AG04449 (cell line): Measurements from ENCODE around the gene IFNL3.

ENCODE experiments used
- CTCF ChIA-PET: fragments of 350-600 bp; formaldehyde crosslinking; extraction: SDS; loops from one replicate; lab custom pipeline; 2021; ENCODE audit warnings: antibody characterized with exemption; lab: Yijun Ruan, JAX
- POLR2A ChIA-PET: fragments of 400-600, 350-600 bp; formaldehyde crosslinking; extraction: SDS; loops from one replicate; lab custom pipeline; 2020; ENCODE audit warnings: antibody characterized with exemption, inconsistent platforms; lab: Yijun Ruan, JAX
- DNase-seq: peaks from one replicate; pipeline ENCODE4 v3.0.0-alpha.2; 2010; ENCODE audit warnings: low read depth, low spot score
- H3K4me3 ChIP-seq: 2 replicates; pipeline ENCODE4 v1.5.1; 2011; ENCODE audit warnings: low read depth, mild to moderate bottlenecking, control low read depth, low read length
- TF ChIP-seq, protein P1 (sequence below): IDR thresholded peaks from one replicate; pipeline ENCODE4 v1.5.1; 2011; ENCODE audit warnings: mild to moderate bottlenecking, moderate library complexity, low read length, control low read depth, inconsistent platforms; ENCODE audit not compliant: insufficient read depth; ENCODE audit errors: missing control alignments

The IFNL3 gene

DNA sequence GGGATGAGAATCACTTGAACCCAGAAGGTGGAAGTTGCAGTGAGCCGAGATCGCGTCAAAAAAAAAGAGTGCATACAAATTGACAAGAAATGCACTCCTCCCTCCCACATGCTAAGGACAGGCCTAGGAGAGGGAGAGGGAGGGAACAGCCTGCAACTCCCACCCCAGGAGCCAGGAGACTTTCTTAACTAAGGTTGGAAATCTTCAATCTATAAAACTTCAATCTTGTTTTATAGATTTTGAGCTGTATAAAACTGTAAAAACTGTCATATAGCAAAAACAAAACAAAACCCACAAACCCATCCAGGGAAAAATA lies 39.4 kb downstream of the IFNL3 start:
- CTCF ChIA-PET: interaction anchor here (0.6 kb wide), 1 partner anchor 73 kb away, joined by 3 read pairs; no protein-coding TSS in a partner anchor
- DNase-seq: no peak
- no peak overlapping the region for H3K4me3 ChIP-seq
- TF ChIP-seq, protein P1, sequence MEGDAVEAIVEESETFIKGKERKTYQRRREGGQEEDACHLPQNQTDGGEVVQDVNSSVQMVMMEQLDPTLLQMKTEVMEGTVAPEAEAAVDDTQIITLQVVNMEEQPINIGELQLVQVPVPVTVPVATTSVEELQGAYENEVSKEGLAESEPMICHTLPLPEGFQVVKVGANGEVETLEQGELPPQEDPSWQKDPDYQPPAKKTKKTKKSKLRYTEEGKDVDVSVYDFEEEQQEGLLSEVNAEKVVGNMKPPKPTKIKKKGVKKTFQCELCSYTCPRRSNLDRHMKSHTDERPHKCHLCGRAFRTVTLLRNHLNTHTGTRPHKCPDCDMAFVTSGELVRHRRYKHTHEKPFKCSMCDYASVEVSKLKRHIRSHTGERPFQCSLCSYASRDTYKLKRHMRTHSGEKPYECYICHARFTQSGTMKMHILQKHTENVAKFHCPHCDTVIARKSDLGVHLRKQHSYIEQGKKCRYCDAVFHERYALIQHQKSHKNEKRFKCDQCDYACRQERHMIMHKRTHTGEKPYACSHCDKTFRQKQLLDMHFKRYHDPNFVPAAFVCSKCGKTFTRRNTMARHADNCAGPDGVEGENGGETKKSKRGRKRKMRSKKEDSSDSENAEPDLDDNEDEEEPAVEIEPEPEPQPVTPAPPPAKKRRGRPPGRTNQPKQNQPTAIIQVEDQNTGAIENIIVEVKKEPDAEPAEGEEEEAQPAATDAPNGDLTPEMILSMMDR: no peak
- POLR2A ChIA-PET: no interaction called here

DNA sequence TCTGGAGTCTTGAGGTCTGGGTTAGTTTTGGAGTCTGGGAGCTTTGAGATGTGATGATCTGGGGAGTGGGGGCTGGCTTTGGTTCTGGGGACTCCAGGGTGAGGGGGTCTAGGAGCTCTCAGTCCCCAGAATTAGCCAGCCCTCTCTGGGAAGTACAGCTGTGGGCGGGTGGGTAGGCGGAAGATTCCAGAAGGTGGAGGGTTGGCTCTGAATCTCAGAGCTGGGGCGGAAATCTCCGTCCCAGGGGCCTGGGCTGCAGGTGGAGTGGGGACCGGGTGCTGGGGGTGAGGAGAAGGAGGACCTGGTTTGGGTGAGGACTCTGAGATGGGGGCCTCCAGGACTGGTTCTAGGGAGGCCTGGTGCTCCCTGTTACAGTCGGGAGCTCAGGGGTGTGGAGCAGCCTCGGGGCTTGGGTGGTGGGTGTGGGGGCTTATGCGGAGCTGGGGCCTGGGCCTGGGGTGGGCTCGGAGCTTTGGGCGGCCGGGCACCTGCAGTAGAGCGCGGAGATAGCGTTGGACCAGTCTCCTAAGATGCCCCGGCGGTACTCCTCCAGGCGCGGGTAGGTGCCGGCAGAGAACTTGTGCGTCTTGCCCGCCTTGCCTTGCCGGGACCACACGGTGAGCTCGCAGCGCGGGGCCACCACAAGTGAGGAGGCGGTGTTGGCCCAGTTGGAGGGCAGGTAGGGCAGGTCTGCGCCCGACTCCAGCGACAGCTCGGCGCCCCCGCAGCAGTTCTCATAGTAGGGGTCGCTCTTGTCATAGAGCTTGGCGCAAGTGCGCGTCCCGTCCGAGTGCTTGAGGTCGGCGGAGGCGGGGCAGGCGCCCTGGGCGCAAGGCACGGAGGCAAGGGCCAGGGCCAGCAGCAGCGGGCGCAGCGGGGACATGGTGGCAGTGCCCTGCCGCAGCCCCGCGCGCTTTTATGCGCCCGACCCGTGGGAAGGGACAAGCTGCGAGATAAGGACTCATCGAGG lies 41.1 kb downstream of the IFNL3 start, which contains the start of gene SYCN:
Gene SYCN (minus strand): TSS at position 892 of the 970 bp plus-strand sequence. CDS start 9 bp downstream, at position 883.
- ChIA-PET CTCF (interaction anchor here (1.2 kb wide), 1 partner anchor 16 kb away, joined by 3 read pairs; no protein-coding TSS in a partner anchor), POLR2A (no interaction called here)
- TF ChIP-seq, protein P1: no peak
- no peak within 1 kb of the TSS for H3K4me3 ChIP-seq
- DNase-seq: no peak

DNA sequence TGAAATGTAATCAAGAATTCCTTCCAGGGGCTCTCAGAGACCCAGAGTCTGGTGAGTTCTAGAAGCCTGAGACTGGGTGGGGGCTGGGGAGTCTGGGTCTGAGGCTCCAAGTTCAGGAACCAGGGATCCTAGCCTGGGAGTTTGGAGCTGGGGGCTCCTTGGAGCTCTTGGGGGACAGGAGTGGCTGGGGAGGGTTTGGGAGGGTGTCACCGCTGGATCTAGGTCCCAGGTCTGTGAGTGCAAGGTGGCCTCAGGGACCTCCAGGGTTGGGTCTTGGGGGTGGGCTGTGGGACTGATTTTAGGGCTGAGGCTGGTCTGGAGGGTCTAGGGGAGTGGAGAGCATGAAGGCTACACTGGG lies 41.8 kb downstream of the IFNL3 start:
- H3K4me3 ChIP-seq: no peak overlapping the region
- DNase-seq: no peak
- TF ChIP-seq, protein P1: no peak
- ChIA-PET CTCF (interaction anchor here (1.2 kb wide), 1 partner anchor 15 kb away, joined by 3 read pairs; no protein-coding TSS in a partner anchor), POLR2A (no interaction called here)

DNA sequence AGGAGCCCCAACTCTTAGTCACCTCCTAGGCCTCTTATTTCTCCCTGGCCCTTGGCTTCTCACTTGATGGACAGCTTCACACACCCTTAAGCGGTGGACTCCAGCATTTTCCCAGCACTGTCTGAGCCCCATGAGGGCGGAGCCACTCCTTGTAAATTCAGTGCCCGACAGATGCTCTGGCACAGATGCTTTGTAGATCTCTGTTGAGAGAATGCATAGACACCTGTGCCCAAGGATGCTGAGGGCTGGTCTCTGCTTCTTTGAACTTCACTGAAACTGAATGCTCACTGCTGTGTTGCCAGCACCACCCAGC lies 44.0 kb downstream of the IFNL3 start:
- no peak overlapping the region for H3K4me3 ChIP-seq
- CTCF ChIA-PET: interaction anchor here (1.9 kb wide), 1 partner anchor 79 kb away, joined by 4 read pairs; no protein-coding TSS in a partner anchor
- TF ChIP-seq, protein P1: no peak
- POLR2A ChIA-PET: no interaction called here
- DNase-seq: no peak

DNA sequence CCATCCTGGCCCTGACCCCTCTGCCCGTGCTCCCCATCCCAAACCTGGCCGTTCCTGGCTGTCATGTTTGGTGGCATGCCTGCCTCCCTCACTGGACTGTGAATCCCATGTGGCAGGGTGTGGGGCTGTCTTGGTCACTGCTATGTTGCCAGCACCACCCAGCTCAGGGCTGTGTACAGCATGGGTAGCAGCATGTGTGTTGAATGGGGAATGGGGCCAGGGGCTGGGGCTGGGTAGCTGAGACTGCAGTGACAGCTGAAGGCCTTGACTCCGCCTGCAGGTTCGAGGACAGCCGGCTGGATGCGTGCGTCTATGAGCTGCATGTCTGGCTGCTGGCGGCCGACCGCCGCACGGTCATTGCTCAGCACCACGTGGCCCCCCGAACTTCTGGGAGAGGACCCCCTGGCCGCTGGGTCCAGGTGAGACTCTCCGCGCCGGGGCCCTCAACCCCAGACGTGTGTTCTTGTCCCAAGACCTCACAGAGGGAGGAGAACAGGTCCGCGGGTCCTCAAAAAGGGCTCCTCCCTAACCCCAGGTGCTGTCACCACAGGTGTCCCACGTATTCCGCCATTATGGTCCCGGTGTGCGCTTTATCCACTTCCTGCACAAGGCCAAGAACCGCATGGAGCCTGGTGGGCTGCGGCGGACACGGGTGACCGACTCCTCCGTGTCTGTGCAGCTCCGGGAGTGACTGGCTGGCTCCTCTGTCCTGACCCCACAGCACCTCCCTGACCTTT lies 44.6 kb downstream of the IFNL3 start:
- no peak for DNase-seq
- ChIA-PET POLR2A (no interaction called here), CTCF (interaction anchor here (1.9 kb wide), 1 partner anchor 78 kb away, joined by 4 read pairs; no protein-coding TSS in a partner anchor)
- TF ChIP-seq, protein P1: no peak
- H3K4me3 ChIP-seq: no peak overlapping the region

DNA sequence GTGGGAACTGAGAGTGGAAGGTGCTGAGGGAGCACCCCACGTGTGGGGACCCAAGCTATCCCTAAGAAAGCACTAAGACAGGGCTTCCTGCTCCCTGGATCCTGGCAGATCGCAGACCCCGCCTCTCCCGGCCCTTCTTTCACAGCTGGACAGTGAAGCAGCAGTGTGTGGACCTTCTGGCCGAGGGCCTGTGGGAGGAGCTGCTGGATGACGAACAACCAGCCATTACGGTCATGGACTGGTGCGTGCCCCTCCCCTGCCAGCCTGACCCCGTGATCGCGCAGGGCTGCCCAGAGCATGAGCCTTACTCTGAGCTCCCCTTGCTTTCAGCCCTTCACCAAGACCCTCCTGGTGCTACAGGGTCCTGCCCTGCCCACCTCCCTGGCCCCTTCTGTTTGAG lies 45.8 kb downstream of the IFNL3 start:
- ChIA-PET CTCF (interaction anchor here (1.0 to 1.9 kb wide), 2 partner anchors 11 to 77 kb away, joined by 4 to 6 read pairs; no protein-coding TSS in a partner anchor), POLR2A (no interaction called here)
- TF ChIP-seq, protein P1: no peak
- no peak for DNase-seq
- no peak overlapping the region for H3K4me3 ChIP-seq
